Tibial nerve (tissue), 4 donors: ENCODE measurements around the gene SPACA9. TPM values are rescaled to one million over a fixed set of nuclear protein-coding genes. Genes with fewer than 3 reads are reported as not detected.
A peak's percentile ranks its signal among the peaks of the same experiment; 100 is the strongest.

Experiments
- DNase-seq, 2 donors: peaks; one replicate each; pipeline ENCODE4 v3.0.0-alpha.2; 2019; ENCODE audit warnings: low spot score in 2 of 2
- H3K27ac ChIP-seq, 4 donors: fragments of 200-600 bp; sonication (generic) in 3 of 4; one replicate each; pipeline ENCODE4 v1.5.1; 2017 to 2019; ENCODE audit warnings: mild to moderate bottlenecking in 1 of 4
- H3K27me3 ChIP-seq, 2 donors: fragments of 200-600 bp; sonication (generic) in 1 of 2; one replicate each; pipeline versions ENCODE4 v1.5.1 to v1.6.0; 2017 to 2019
- H3K36me3 ChIP-seq, 3 donors: fragments of 200-600 bp; sonication (generic); one replicate each; pipeline ENCODE4 v1.5.1; 2018 to 2019
- H3K4me1 ChIP-seq, 4 donors: fragments of 200-600 bp; sonication (generic) in 3 of 4; one replicate each; pipeline ENCODE4 v1.5.1; 2017 to 2019
- H3K4me3 ChIP-seq, 4 donors: fragments of 200-600 bp; sonication (generic) in 3 of 4; one replicate each; pipeline ENCODE4 v1.5.1; 2017 to 2019; ENCODE audit warnings: mild to moderate bottlenecking in 1 of 4, moderate library complexity in 1 of 4
- H3K9me3 ChIP-seq, 4 donors: fragments of 200-600 bp; sonication (generic) in 3 of 4; one replicate each; pipeline ENCODE4 v1.5.1; 2017 to 2019
- EP300 ChIP-seq, 2 donors: sonication (generic); formaldehyde crosslinking; IDR thresholded peaks; one replicate each; pipeline ENCODE4 v1.6.1; 2017; ENCODE audit warnings: antibody characterized with exemption in 2 of 2, mild to moderate bottlenecking in 1 of 2
- POLR2A ChIP-seq, 2 donors: fragments of 450-650 bp; IDR thresholded peaks; one replicate each; pipeline ENCODE4 v1.6.1; 2017; ENCODE audit warnings: antibody characterized with exemption in 2 of 2, mild to moderate bottlenecking in 2 of 2, moderate library complexity in 2 of 2
- WGBS, 2 donors: methylation state at CpG; one replicate each; pipeline ENCODE4 v1.1.5; 2018; 5-methylcytosine and 5-hydroxymethylcytosine counted together
- total RNA-seq, 4 donors: library from RNA; depleted of rRNA; stranded (reverse); fragments of >200 nt; gene quantifications; one replicate each; pipeline ENCODE4 v1.1.0, GENCODE V29; 2016
- TF ChIP-seq, protein P1 (sequence below), 5 experiments: fragments of 200-600 bp in 3 of 5; fragments of 450-650 bp in 2 of 5; sonication (generic) in 3 of 5; IDR thresholded peaks; one replicate each; pipeline ENCODE4 v1.5.1; 2016 to 2019; ENCODE audit warnings: antibody characterized with exemption in 5 of 5, mild to moderate bottlenecking in 3 of 5, moderate library complexity in 2 of 5

Gene SPACA9
- total RNA-seq, 4 donors from 2014 or later: 4.2 to 5.9 (median 5.3) TPM

DNA sequence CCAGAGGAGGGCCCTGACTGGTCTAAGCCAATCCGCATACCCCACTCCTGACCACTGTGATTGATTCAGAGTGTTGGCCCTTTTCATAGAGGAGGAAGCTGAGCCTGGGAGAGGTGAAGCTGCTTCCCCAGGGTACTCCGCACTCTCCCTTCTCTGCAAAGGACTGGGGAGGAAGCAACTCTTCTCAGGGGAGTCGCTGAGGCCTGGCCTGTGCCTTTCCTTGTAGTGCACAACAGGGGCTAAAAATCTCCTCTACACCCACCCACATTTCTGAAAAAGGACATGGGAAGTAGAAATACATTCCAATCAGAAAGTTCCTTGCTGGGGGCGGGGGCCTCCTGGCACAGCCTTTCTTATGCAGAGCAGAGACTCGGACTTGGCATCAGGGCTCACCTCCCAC, 22.8 kb upstream of the SPACA9 start:
- no peak for DNase-seq
- Histone ChIP-seq H3K27ac (no peak overlapping the region), H3K36me3 (peaks cover 0 to 8% (median 0%) of the 10 kb centered on the region in 3 donors), H3K27me3 (no peaks in the 10 kb centered on the region), H3K4me3 (no peak overlapping the region), H3K4me1 (peaks cover 0 to 12% (median 0%) of the 10 kb centered on the region in 4 donors), H3K9me3 (no peaks in the 10 kb centered on the region)
- TF ChIP-seq, protein P1, sequence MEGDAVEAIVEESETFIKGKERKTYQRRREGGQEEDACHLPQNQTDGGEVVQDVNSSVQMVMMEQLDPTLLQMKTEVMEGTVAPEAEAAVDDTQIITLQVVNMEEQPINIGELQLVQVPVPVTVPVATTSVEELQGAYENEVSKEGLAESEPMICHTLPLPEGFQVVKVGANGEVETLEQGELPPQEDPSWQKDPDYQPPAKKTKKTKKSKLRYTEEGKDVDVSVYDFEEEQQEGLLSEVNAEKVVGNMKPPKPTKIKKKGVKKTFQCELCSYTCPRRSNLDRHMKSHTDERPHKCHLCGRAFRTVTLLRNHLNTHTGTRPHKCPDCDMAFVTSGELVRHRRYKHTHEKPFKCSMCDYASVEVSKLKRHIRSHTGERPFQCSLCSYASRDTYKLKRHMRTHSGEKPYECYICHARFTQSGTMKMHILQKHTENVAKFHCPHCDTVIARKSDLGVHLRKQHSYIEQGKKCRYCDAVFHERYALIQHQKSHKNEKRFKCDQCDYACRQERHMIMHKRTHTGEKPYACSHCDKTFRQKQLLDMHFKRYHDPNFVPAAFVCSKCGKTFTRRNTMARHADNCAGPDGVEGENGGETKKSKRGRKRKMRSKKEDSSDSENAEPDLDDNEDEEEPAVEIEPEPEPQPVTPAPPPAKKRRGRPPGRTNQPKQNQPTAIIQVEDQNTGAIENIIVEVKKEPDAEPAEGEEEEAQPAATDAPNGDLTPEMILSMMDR (IDR thresholded peaks at IDR 0.05): no peak
- no peak for TF ChIP-seq POLR2A (IDR thresholded peaks at IDR 0.05)
- TF ChIP-seq EP300 (IDR thresholded peaks at IDR 0.05): no peak
- WGBS, 2 donors: 71 to 76% methylated on average over 5 of the region's 5 CpGs

DNA sequence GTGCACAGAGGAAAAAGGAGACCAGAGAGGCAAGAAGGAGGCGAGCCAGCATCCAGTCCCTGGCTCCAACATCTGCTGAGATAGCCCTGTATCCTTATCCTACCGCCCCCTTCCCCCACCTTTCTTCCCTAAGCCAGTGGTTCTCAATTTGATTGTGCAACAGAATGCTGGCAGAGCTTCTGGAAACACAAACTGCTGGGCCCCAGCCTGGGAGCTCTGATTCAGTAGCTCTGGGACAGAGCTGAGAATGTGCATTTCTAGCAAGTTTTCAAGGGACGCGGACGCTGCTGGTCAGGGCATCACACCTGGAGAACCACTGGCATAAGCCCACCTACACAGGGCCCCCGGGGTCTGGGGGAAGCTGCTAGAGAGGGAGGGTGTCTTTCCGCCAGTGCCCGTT, 21.7 kb upstream of the SPACA9 start:
- peak; percentile 23 to 88 for DNase-seq
- TF ChIP-seq EP300 (IDR thresholded peaks at IDR 0.05): peak in 1 of 2 donors; percentile 61
- no peak for TF ChIP-seq POLR2A (IDR thresholded peaks at IDR 0.05)
- peak overlapping the region in 1 of 4 donors; percentile 34 for H3K27ac ChIP-seq
- no peaks in the 10 kb centered on the region for H3K9me3 ChIP-seq
- peaks cover 0 to 7% (median 0%) of the 10 kb centered on the region in 3 donors for H3K36me3 ChIP-seq
- H3K27me3 ChIP-seq: no peaks in the 10 kb centered on the region
- 56 to 61% methylated on average over 8 of the region's 8 CpGs for WGBS, 2 donors
- peaks cover 0 to 12% (median 0%) of the 10 kb centered on the region in 4 donors for H3K4me1 ChIP-seq
- H3K4me3 ChIP-seq: no peak overlapping the region

DNA sequence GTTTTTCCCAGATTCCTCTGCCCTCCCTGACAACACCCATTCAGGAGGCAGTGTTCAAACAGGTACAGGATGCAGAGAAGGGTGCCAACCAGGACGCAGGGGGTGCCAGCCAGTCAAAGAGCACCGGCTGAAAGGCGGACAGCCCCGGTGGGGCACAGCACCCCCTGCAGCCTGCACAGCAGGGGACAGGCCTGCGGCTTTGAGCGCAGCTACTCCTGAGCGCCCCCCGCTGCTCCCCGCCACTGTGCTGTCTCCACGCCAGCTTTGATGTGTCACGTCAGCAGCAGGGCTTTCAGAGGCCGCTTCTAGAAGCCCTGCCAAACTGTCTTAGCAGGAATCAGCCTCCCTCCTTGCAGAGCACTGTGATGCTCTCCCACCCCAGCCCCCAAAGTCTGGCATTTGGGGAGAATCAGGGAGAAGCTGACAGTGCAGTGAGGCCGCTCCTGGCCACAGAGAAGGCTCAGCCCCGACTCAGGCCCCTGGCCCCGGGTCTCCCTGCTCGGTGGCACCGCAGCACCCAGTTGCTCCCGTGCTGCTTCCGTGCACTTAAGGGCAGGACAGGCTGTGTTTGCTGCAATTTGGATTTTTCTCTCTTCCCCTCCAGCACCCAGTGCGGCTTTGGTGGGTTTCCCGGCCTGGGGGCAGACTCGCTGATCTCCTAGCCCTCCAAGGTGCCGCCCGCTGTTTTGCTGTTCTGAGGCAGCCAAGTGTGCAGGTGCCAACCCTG, 20.9 kb upstream of the SPACA9 start:
- 67 to 74% methylated on average over 23 to 24 of the region's 24 CpGs for WGBS, 2 donors
- peak overlapping the region in 1 of 4 donors; percentile 34 for H3K27ac ChIP-seq
- no peak overlapping the region for H3K4me3 ChIP-seq
- no peak for DNase-seq
- no peaks in the 10 kb centered on the region for H3K9me3 ChIP-seq
- no peaks in the 10 kb centered on the region for H3K27me3 ChIP-seq
- peaks cover 0 to 12% (median 0%) of the 10 kb centered on the region in 4 donors for H3K4me1 ChIP-seq
- TF ChIP-seq EP300 (IDR thresholded peaks at IDR 0.05): no peak
- TF ChIP-seq POLR2A (IDR thresholded peaks at IDR 0.05): no peak
- TF ChIP-seq, protein P1 (IDR thresholded peaks at IDR 0.05): no peak
- H3K36me3 ChIP-seq: peaks cover 0 to 9% (median 0%) of the 10 kb centered on the region in 3 donors

DNA sequence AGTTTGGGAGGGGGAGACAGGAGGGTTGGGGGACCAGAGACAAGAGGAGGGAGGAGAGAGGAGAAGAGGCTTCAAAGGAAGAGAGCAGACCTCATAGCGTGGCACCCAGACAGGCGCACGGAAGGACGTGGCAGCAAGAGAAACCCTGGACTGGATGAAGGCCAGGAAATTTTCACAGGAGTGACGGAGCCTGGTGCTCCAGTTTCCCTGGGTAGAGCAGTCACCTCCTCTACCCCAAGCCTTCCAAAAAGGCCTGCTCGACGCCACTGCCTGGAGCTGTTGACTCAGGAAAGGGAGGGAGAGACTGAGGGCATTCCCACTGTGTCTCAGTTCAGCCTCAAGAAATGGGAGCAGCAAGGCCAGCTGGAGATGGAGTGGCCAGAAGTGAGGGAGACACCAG, 19.9 kb upstream of the SPACA9 start:
- 65 to 72% methylated on average over 7 of the region's 7 CpGs for WGBS, 2 donors
- Histone ChIP-seq H3K36me3 (peaks cover 0 to 18% (median 0%) of the 10 kb centered on the region in 3 donors), H3K27ac (no peak overlapping the region), H3K9me3 (no peaks in the 10 kb centered on the region), H3K27me3 (no peaks in the 10 kb centered on the region), H3K4me3 (no peak overlapping the region), H3K4me1 (peaks cover 0 to 12% (median 0%) of the 10 kb centered on the region in 4 donors)
- DNase-seq: no peak
- TF ChIP-seq EP300 (IDR thresholded peaks at IDR 0.05): no peak
- TF ChIP-seq, protein P1 (IDR thresholded peaks at IDR 0.05): no peak
- no peak for TF ChIP-seq POLR2A (IDR thresholded peaks at IDR 0.05)

DNA sequence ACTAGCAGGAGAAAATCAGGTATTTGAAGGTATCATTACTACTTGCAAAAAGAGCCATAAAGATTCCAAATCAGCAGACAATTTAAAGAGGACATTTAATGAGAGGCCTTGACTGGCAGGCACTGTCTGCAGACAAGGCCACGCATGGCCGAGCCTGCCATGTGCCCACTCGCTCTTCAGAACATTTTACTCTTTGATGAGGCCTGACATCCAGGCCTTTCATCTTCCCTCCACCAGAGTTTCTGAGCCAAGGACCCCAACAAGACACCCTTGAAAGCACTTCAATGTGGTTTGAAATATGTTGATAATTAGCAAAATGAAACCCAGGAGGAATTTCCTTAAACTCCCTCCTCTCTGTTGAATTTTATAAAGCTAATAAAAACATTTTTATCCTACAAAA, 17.0 kb upstream of the SPACA9 start:
- 84% methylated on average over 3 of the region's 3 CpGs for WGBS, 2 donors
- DNase-seq: no peak

More for the DNA sequence above, 17.0 kb upstream of the SPACA9 start:
- TF ChIP-seq POLR2A (IDR thresholded peaks at IDR 0.05): no peak
- no peak for TF ChIP-seq EP300 (IDR thresholded peaks at IDR 0.05)
- TF ChIP-seq, protein P1 (IDR thresholded peaks at IDR 0.05): no peak
- no peak overlapping the region for H3K27ac ChIP-seq
- H3K27me3 ChIP-seq: no peaks in the 10 kb centered on the region
- H3K4me3 ChIP-seq: no peak overlapping the region
- H3K9me3 ChIP-seq: no peaks in the 10 kb centered on the region
- H3K4me1 ChIP-seq: peaks cover 0 to 12% (median 0%) of the 10 kb centered on the region in 4 donors
- H3K36me3 ChIP-seq: peaks cover 0 to 20% (median 0%) of the 10 kb centered on the region in 3 donors
